ENCODE measurements around the gene GPR171.
"Not testable (repeated sequence)": the region's sequence is repeated elsewhere in the genome, so short reads cannot be mapped to it uniquely, and the experiment has no call there.

The GPR171 gene, protein sequence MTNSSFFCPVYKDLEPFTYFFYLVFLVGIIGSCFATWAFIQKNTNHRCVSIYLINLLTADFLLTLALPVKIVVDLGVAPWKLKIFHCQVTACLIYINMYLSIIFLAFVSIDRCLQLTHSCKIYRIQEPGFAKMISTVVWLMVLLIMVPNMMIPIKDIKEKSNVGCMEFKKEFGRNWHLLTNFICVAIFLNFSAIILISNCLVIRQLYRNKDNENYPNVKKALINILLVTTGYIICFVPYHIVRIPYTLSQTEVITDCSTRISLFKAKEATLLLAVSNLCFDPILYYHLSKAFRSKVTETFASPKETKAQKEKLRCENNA

DNA sequence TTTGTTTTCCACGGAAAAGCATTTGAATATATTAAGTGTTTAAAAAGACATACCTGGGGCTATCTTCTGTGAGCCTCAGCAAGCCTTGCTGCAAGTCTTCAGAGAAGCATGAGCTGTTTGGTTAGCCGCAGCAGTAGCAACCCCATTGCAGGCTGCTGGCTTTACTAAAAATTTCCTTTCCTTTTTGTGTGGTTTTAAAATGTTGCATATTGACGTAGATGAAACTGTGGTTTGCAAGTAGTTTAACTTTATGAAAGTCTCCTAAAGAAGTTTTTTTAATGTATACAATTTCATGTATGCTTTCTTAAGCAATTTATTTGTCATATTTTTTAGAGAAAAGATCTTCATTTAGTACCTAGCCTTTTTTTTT, at the start of gene GPR171:
GPR171 (minus strand) TSS at position 166 of the 370 bp plus-strand sequence. CDS start 3,830 bp downstream, outside the sequence.
- no peak for DNase-seq

DNA sequence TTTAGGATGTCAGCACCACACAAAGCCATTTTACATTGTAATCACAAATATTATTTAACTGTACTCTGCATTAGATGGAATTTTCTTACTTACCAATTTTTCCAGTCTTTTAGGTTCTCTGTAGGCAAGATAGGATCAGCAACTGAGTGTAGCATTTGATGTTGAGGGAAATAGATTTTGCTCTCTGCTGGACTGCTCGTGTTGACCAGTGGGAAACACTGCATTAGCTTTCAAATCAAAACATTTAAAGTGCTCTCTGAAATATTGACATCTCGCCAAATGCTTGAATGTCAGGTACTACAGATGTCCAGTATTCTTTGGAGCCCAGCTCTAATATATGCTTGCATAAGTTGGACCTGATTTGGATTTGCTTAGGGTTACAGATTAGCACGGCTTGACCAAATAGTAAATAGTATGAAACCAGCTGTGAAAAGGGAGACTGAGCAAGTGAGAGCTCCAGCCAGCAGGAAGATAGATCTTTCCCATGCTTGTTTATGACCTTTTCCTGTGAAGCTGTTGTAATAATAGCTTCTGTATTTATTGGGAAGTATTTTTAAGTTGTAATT, 45.8 kb upstream of the GPR171 start:
- DNase-seq = no peak

DNA sequence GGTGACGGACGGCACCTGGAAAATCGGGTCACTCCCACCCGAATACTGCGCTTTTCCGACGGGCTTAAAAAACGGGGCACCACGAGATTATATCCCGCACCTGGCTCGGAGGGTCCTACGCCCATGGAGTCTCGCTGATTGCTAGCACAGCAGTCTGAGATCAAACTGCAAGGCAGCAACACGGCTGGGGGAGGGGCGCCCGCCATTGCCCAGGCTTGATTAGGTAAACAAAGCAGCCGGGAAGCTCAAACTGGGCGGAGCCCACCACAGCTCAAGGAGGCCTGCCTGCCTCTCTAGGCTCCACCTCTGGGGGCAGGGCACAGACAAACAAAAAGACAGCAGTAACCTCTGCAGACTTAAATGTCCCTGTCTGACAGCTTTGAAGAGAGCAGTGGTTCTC, 39.0 kb upstream of the GPR171 start:
- DNase-seq = not testable (repeated sequence)

DNA sequence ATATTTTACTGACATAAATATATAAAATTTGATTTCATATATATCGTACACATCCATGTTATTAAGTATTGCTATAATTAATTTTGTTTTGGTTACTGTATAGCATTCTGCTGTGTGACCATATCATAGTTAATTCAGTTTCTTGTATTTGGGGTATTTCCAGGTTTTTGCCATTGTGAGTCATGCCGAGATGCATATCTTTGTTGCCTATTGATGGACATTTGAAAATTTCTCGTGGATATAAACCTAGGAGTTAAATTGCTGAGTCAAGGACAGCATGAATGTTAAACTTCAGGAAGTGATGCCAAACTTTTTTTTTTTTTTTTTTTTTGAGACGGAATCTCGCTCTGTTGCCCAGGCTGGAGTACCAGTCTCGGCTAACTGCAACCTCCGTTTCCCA, 33.7 kb upstream of the GPR171 start:
- DNase-seq = no peak

DNA sequence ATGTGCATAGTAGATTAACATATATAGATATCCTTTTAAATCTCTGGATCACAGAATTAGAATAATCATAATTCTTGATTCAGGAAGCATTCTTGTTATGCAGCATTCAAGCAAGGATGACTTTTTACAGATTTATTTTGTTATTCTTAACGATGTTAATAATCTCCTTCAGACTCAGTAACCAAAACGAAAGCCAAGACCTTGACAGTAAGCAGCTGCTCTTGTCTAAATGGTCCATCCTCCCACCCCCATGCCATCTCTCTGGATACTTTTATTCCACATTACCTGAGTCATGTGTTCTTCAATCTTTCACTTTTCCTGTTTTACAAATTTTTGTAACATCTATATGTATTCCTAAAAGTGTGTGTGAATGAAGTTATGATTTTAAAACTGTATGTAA, 33.3 kb upstream of the GPR171 start:
- no peak for DNase-seq

DNA sequence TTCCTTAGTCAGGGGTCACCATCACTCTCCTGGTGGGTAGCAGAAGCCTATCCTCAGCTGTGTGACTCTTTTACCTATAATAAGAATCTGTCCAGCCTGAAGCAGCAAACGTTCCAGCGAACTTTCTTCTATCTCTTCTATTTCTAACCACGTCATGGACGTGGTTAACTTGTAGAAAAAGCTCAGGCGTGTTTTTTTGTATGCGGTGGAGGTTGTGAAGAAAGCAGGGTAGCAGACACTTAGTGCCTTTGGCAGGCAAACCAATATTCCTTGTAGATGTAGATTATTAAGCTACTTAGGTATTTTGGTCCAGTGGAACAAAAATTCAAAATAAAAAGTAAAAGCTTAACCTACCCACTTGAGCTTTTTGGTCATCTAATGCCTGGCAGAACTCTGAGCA, 31.8 kb upstream of the GPR171 start:
- no peak for DNase-seq

DNA sequence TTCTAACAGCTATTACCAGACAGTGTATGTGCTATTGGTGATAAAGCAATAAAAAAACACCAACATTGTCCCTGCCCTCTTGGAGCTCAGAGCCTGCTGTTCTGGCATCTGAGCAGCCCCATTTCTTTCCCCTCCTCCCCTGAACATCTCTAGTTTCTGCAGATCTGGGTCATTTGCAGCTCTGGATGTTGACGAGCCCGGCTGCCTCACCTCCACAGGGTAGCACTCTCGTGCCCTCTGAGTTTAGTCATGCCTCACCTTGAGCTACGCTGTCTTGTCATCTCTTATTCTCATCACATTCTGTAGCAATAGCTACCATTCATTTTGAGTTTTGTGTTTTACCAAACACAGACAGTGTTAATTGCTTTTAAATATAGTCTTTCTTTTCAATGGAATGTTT, 30.0 kb upstream of the GPR171 start:
- DNase-seq = no peak

DNA sequence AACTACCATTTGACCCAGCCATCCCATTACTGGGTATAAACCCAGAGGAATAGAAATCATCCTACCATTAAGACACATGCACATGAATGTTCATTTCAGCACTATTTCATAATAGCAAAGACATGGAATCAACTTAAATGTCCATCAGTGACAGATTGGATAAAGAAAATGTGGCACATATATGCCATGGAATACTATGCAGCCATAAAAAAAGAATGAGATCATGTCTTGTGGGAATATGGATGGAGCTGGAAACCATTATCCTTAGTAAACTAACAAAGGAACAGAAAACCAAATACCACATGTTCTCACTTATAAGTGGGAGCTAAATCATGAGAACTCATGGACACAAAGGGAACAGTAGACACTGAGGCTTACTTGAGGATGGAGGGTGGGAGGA, 29.4 kb upstream of the GPR171 start:
- DNase-seq = not testable (repeated sequence)

DNA sequence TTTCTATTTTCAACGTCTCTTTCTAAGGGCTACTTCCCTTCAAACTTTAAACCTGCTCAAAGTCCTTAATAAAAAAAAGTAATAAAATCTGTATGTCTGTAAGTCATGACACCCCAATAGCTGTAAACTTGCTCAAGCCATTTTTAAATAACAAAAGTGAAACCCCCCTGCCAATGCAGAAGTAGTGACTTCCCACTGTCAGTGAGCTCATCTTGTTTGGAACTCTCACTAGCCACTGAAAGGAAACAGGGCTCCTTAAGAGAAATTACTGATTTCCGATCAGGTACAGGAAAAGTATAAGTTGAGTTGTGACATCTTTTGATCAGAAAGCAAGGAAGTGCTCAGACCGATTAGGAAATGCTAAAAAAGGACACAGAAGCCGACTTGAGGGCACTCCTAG, 27.6 kb upstream of the GPR171 start:
- DNase-seq = no peak

DNA sequence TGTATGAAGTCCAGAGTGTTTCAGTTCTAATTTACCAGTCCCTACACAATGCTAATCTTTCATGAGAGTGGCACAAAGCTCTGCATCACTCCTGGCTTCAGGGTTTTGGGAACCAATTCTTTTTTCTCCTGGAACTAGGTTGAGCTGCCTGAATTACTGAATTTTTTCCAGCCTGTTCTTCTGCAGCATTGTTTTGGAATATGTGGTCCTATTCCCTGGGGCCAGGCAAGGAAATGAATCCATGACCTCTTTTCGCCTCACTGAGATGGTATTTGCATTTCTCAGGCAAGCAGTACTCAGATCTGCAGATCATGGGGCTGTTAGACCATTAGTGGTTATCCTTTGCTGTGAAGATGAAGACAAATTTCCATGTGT, 25.6 kb upstream of the GPR171 start:
- no peak for DNase-seq

DNA sequence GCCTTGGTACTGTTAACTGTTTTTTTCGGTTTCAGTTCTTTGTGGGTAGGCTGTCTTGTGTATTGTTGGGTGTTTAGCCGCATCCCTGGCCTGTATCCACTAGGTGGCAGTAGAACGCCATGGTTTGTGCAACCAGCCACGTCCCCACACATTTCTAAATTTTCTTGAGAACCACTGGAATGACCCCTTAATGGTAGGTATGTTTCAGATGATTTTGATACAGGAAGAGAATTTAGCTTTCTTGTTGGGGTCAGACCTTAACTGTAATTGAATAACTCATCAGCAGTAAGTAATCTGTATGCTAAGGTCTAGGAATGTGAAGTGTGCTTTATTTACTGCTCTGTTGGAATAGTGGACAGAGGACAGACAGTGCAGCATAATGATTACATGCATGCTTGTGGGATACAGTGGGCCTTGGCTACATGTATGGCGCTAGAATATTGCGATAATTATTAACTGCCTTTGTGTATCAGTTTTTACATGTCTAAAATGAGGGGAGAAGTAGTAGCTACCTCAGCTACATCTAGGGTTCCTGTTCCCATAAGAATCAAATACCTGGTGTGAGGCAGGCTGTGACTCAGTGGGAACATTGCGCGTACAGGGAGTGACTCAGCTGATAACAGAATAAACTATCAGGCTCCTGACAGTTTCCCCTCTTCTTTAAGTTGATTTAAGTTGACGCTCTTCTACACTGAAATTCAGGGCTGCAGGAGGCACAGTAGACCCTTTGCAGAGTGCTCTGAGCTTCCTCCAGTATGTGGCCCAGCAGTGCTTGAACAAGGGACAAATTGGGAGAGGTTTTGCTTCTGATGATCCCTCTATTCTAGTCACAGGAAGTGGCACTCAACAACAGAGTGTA, 25.0 kb upstream of the GPR171 start:
- peak; percentile 61 for DNase-seq

DNA sequence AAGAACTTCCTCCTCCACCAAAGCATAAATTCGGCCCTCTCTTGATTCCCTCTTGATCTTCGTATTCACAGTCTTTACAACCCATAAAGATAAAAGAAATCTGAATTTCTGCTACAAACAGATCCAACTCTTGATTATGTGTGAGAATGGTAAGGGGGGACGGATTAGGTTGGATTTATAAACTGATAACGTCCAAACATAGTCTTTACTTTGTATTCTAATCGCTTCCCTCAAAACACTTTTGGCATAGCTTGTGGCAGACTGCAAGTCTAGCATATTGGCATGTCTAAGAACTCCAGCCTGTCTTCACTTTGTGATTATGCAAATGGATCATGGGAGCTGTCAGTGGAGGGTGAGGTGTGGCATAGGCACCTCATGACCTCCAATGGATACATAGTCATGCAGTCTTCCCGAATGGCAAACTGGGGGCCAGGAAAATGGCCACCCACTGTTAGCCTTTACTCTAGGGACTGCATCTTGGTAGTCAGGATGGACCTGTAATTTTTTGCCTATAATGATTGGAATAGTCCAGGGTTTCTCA, 24.3 kb upstream of the GPR171 start:
- no peak for DNase-seq

DNA sequence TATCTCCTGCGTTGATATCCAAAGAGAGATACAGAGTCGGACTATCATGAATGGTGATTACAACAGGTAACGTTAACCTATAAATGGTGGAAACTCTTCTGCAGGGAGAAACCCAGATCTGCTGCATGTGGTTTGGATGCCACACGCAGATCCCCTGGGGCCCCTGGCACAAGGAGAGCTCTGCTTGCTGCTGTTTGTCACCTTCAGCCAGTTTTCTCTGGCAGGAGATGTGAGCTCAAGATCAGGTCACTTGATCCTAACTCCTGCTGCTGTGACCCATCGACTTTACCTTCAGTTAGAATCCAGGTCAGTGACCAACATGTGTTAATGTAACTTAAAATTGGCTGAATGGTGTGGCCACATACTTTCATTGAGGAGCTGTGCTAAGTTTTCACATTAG, 23.8 kb upstream of the GPR171 start:
- DNase-seq = no peak

DNA sequence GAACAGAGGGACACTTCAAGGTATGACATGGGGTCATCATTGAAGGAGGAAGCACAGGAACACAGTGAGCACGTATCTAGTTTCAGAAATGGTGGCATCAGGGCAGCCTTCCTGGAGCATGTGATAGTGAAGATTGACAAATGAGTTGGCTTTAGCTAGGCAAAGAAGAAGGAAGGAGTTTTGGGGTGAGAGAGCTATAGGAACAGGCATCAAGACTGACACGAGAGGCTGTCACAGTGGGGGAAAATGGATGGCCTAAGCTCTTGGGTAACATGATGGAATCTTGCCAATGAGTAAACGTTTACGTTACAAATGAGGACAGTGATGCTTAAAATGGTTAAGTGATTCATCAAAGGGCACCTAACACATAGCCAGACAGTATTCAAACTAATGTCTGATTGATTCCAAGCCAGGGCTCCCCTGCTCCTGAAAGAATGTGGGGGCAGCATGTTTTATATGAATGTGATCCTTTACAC, 23.1 kb upstream of the GPR171 start:
- peak; percentile 44 for DNase-seq

DNA sequence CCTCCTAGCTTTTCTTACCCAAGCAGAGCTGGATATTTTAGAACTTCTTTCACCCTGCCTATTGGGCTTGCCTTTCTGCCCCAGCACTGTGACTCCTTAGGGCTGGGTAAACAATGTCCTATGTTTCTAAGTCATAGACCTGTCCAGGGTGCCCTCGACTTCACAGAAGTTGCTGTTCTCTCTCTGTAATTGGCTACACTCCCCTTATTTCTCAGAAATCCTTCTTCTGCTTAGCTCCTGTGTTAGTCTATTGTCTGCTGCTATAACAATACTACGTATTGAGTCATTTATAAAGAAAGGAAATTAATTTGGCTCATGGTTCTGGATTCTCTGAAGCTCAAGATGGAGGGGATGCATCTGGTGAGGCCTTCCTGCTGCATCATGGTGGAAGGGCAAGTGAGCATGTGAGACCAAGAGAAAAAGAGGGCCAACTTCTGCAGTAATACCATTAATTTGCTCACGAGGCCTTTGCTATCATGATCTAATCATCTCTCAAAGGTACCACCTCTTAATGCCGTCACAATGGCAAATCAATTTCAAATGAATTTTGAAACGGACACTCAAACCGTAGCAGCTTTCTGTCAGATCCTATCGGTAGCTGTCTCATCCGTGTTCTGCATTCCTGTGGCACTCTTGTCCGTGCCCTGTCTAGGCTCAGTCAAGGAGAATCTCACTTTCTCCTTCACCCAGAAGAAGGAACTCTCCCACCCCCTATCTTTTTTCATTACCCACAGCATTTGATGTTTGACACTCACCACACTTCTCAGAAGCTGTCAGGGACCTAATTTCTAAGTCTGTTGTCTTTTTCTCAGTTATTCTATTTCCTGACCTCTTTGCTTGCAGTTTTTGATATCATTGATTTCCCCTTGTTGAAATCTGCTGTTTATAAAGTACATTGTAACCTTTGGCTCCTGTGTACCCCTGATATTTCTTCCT, 22.3 kb upstream of the GPR171 start:
- no peak for DNase-seq

DNA sequence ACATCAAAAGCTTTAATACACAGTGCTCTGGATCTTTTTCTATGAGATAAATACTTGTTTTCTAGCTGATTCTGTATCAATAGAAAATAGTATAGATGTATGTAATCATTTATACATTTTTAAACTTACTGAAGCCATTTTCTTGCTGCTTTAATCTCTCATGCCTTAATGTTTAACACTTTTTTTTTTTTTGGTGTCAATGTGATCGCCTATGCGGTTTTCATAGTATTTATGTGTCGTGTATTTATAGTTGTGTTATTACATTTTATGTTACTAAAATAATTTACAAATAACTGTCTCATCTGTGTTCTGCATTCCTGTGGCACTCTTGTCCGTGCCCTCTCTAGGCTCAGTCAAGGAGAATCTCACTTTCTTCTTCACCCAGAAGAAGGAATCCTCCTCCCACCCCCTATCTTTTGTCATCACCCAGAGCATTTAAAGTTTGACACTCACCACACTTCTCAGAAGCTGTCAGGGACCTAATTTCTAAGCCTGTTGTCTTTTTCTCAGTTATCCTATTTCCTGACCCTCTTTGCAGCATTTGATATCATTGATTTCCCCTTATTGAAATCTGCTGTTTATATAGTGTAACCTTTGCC, 21.4 kb upstream of the GPR171 start:
- DNase-seq = no peak

DNA sequence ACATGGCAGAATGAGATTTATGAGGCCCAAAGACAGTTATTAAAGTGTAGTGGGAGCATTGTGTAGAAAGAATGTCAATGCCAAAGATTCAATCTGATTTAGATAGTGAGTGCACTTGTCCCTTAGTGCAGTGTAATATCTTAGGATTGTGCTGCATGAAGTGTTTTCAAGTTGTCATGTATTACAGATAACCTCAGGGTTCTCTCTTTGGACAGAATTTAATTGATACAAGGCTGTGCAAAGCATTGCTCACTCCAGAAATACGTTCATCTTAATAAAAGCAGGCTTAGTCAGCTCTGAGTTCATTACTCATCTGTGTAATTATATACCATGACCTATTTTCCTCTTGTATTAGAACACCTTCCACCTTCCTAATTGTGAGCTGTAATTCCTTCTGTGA, 16.0 kb upstream of the GPR171 start:
- DNase-seq = no peak

DNA sequence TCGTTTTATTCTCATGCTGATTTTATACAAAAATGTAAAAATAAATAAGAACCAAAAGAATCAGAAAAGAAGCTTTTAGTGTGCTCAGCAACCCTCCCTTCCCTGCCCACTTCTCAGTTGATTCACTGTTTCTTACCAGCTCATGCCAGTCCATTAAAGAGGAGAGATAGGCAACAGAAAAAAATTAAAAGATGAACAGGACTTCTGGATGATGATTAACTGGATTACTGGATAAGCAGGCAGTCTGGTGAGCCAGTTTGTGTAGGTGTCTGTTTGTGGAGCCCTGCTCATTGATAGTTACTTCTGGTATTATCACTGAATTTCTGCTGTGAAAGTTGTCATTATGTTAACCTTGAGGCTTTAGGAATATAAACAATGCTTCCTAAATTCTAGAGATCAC, 15.1 kb upstream of the GPR171 start:
- no peak for DNase-seq

DNA sequence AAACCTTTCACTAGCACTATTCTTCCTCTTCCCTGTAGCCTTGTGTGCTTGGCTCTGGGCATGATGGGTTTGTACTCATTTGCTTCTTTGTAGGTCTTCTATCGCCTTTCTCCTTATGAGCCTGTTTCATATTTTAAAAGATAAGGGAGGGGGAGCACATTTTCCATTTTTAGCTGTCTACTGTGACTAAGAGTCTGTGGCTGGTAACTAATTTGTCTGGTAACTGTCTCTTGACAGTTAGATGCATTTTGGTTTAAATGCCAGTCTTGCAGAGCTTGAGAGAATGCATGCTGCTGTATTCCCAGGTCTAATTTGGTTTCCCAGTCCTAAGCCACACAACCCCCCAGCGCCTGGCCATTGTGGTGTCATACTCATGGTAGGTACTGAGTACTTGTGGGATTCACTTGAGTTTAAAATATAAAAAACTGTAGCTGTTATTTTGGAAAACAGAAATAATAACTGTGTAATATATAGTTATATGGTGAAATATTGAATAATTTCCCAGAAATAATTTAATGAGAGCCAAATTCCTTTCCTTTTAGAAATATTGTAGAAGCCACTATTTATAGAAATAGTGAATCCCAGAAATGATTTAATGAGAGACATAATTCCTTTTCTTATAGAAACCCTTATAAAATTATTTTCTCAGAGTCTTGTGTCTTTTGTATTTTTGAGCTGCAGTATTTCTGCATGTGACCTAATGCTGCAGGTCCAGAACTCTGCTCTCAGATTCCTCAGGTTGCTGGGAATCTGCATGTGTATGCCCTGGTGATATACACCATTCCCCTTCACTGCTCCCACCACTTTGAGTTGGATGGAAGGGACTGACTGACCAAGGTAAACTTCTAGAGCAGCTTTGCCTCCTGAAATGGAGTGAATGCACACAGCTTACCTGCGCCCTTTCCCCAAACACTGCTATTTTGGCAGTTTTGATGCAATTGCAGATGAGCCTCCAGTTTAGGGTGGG, 13.9 kb upstream of the GPR171 start:
- DNase-seq = no peak

DNA sequence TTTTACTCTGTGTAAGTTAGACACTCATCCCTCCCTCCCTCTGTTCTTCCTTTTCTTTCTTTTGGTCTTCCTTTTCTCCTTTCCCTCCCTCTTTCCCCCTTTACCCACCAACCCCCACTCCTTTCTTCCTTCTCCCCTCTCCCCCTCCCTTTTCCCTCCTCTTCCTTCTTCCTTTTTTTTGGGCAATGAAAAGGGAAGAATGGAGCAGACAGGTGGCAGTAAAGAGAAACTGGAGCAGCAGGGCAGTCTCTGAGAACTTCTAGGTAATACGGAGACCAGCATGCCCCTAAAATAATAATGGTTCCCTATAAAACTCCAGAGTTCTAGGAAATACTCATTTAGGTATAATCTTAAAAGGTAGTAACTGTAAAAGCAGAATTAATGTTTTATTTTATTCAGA, 11.4 kb upstream of the GPR171 start:
- no peak for DNase-seq

DNA sequence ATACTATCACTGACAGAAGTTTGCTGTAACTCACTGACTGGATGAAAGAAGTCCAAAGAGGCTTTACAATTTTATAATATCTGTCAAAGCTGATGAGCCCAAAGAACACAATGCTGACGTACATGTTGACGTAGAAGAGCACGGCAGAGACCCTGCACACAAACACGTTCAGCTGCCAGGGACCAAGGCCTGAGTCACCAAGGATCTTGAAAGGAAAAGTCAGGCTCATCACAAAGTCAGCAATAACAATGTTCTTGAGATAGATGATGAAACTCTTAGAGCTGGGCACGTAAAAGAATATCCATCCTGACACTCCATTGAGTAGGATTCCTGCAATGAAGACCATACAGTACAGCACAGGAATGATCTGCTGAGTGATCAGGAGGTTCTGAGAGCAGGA, 10.9 kb upstream of the GPR171 start:
- DNase-seq = no peak
